OCI-LY3 (cell line): Measurements from ENCODE around the gene TUBA4B.

Source experiments
- EZH2phosphoT487 ChIP-seq: fragments of 200-600 bp; shearing (Covaris generic); IDR thresholded peaks from 2 replicates; pipeline ENCODE4 v1.6.1; 2018; ENCODE audit warnings: antibody characterized with exemption, mixed run types, low read depth
- TF ChIP-seq, protein P1 (sequence below): fragments of 200-600, 300-600 bp; sonication (generic); IDR thresholded peaks from 2 replicates; pipeline ENCODE4 v1.5.1; 2014; ENCODE audit warnings: antibody characterized with exemption, low read length, low read depth

DNA sequence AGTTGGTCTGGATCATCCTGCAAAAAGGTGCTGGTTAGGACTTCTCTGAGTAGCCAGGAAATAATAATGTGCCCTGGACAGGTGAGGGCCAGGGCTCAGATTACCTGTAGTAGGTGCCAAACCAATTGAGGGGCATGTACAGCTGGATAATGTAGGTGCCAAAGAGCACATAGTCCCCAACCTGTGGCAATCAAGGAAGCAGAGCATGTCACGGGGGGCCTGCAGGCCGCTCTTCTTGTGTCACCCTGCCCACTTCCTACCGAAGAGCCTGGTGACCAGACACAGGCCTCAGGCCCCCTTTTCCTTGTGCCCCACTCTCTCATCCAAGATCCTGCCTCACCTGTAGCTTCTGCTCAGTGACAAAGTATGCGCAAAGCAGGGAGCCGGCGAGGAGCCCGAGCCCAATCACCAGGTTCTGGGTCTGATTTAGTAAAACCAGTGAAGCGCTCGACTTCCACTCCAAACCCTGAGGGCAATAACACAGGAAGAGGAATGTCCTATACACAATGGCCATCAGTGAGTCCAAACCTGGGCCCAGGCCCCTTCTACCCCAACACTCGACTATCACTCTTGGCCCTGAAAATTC lies 39.5 kb upstream of the TUBA4B start:
- TF ChIP-seq, protein P1, sequence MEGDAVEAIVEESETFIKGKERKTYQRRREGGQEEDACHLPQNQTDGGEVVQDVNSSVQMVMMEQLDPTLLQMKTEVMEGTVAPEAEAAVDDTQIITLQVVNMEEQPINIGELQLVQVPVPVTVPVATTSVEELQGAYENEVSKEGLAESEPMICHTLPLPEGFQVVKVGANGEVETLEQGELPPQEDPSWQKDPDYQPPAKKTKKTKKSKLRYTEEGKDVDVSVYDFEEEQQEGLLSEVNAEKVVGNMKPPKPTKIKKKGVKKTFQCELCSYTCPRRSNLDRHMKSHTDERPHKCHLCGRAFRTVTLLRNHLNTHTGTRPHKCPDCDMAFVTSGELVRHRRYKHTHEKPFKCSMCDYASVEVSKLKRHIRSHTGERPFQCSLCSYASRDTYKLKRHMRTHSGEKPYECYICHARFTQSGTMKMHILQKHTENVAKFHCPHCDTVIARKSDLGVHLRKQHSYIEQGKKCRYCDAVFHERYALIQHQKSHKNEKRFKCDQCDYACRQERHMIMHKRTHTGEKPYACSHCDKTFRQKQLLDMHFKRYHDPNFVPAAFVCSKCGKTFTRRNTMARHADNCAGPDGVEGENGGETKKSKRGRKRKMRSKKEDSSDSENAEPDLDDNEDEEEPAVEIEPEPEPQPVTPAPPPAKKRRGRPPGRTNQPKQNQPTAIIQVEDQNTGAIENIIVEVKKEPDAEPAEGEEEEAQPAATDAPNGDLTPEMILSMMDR: no peak
- TF ChIP-seq EZH2phosphoT487: no peak
